GM18519 (cell line): ENCODE results near the gene WDFY4.

Source experiments
- ATAC-seq: cut with Tn5 transposase; IDR thresholded peaks from one replicate; pipeline ENCODE4 v1.9.1; 2021; ENCODE audit warnings: mild to moderate bottlenecking, moderate library complexity; ENCODE audit not compliant: unreplicated experiment, low FRiP score

WDFY4 gene

DNA sequence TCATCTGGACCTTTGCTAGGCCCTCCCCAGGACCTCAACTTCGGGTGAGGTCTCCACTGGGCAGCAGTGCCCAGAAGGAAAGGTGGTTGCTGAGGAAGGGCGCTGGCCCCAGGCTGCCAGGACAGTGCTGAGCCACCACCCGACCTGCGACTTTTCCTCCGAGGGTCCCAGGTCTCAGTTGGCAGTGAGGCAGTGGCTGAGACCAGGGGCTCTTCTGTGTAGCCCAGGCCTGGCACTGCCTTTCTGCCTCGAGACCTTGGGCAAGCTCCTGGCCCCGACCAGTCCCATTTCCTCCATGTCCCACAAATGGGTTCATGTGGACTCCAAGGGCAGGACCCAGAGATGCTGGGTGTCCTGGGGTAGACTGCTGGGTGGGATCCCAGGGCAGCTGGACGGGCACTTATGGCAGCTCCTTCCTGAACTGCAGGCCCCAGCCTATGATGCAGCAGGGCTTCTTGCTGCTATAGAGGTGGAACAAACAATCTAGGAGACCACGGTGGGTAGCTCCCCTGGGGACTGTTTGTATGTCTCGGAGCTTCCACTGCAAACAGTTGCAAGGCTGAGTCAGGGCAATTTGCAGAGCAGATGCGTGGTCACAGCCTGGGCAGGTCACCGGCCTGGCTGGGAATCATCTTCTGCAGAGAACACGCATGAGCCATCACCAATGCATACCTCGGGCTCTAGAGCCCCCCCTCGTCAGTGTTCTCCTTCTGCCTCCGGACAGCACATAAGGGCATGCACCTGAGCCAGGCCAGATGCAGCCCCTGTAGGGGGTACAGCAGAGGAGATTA, 272.9 kb downstream of the WDFY4 start:
- no peak for ATAC-seq

- ATAC-seq, result no peak
These were observed 274.0 kb downstream of the WDFY4 start for GRCh38 chr10:48958598-48959190.

GRCh38 chr10:48964038-48964437, 279.4 kb downstream of the WDFY4 start:
- ATAC-seq, result no peak

DNA sequence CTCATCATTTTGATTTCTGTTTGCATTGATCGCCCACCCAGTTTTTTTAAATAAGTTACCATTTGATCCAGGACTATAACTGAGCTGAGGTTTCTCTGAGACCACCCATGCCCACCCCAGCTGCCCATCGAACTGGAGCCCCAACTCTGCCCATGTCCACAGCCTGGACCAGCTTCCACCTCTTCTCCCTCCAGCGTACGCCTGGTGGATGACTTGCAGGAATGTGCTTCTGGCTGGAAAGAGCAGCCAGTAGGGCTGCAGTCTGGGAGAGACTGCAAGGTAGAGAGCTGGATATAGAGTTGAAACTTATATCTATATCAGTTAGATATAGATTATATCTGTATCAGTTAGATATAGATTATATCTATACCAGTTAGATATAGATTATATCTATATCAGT, 280.8 kb downstream of the WDFY4 start:
- no peak for ATAC-seq

DNA sequence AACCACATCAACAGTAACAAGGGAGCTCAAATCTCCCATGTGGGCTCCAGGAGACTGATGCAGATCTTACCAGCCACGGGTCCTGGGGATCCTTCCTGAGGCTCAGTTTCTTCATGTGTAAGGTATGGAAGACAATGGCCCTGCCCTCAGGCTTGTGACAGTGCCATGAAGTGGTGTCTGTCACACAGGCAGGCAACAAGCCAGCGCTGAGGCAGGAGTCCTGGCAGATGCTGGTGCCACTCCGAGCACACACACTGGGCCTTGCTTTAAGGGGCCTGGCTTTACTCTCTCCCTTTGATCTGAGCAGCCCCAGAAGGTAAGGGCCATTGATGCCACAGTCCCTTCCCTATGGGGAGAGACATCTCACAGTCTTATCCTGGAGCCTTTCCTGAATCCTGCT, 283.4 kb downstream of the WDFY4 start:
- ATAC-seq, result no peak

DNA sequence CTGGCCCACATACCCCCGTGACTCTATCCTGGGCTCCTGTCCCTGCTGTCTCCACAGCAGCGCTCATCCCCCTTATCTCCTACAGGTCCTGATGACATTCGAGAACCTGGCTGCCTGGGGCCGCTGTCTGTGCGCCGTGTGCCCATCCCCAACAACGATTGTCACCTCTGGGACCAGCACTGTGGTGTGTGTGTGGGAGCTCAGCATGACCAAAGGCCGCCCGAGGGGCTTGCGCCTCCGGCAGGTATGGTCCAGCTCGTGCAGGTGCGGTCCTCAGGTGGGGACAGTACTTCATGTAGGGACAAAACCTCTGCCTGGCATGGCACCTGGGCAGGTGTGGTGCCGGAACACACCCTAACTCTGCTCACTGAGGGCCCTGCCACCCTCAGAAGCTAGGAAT, 285.4 kb downstream of the WDFY4 start:
- ATAC-seq, result no peak

DNA sequence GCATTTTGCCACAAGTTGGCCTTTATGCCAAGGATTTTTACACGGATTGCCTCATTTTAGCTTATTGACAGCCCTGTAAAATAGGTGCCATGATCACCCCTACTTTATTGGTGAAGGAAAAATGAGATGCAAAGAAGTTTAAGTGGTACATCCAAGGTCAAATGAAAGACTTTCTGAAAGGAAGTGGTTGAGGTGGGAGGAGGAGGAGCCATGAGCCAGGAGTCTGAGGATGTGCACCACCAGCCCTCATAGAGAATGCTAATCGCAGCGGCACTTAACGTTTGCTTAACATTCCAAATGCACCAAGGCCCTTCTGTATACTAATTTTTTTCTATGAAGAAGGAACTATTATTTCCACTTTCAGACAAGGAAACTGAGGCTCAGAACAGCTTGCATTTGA, 286.0 kb downstream of the WDFY4 start:
- ATAC-seq, result no peak

DNA sequence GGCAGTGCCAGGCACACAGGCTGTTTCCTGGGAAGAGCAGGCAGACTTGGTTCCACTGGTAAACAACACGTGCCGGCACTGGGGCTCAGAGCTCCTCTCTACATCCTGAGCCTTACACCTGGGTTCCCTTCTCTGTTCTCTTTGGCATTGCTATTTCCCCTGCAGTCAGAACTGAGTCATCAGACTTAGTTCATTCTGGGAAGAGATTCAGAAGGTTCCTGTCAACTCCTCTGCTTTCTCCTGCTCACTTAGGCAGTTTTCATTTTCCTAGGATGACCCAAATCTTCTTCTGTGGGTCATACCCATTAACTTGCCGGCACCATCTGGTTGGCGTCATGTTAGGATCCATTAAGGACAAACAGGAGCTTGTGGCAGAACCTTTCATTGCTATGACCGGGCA, 288.4 kb downstream of the WDFY4 start:
- no peak for ATAC-seq

GRCh38 chr10:48974510-48975156, 290.0 kb downstream of the WDFY4 start:
- no peak for ATAC-seq

GRCh38 chr10:48976196-48976595, 291.5 kb downstream of the WDFY4 start:
- no peak for ATAC-seq

- no peak for ATAC-seq
These were observed 293.6 kb downstream of the WDFY4 start for GRCh38 chr10:48978318-48978717.

GRCh38 chr10:48981310-48981907, 296.7 kb downstream of the WDFY4 start:
- ATAC-seq, result no peak

- no peak for ATAC-seq
These were observed 297.9 kb downstream of the WDFY4 start for GRCh38 chr10:48982584-48982983.

- ATAC-seq, result no peak
These were observed 299.1 kb downstream of the WDFY4 start for GRCh38 chr10:48983648-48984351.

- no peak for ATAC-seq
These were observed 301.0 kb downstream of the WDFY4 start for GRCh38 chr10:48985621-48986158.

GRCh38 chr10:48990226-48990625, 305.6 kb downstream of the WDFY4 start:
- ATAC-seq, result no peak

DNA sequence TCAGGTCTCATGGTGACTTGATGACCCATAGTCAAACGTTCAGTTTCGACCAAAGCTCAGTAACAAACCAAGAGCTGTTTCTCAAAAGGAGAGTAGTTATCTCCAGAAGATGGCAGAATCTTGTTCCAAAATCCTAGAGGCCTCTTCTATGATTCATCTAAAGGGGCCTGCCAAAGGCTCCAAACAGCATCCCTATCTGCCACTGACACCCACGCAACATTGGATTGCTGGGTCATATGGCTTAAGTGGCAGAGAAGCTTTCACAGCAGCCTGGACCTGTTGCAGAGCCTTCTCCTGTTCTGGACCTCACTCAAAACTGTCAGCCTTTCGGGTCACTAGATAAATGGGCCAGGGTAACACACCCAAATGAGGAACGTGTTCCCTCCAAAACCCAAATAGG, 309.0 kb downstream of the WDFY4 start:
- ATAC-seq, result no peak

- ATAC-seq, result no peak
These were observed 311.7 kb downstream of the WDFY4 start for GRCh38 chr10:48996329-48996728.

GRCh38 chr10:48999346-48999745, 314.7 kb downstream of the WDFY4 start:
- ATAC-seq, result no peak
